Measurements from ENCODE around the gene C7orf25.

The C7orf25 gene

DNA sequence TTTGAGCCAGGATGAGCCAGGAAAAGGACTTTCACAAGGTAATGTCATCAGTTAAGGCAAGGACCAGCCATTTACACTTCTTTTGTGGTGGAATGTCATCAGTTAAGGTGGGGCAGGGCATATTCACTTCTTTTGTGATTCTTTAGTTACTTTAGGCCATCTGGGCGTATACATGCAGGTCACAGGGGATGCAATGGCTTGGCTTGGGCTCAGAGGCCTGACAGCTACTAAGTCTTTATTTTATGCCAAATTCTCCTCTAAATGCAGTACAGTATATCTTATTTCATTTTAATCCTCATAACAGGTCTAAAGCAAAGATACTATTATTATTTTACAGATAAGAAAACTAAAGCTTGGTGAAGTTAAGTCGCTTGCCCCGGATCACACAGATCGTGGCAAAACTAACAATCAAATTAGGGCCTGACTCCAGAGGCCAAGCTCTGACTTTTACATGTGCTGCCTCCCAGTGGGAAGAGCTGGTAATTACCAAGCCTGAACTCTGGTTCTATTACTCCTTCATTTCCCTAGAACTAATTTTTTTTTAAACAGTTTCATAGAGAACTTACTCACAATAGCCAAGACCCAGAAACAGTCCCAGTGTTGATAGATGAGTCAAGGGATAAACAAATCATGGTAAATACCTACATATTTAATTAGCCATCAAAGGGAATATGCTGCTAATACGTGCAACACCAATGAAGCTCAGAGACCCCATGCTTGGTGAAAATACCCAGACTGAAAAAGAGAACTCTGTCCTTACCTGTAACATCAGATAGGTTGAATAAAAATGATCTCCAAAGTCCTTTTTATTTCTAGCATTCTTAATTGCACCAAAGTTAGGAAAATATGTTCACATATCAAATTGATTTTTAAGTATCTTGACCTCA lies 35.4 kb downstream of the C7orf25 start:
- DNase-seq = peak; percentile 42

DNA sequence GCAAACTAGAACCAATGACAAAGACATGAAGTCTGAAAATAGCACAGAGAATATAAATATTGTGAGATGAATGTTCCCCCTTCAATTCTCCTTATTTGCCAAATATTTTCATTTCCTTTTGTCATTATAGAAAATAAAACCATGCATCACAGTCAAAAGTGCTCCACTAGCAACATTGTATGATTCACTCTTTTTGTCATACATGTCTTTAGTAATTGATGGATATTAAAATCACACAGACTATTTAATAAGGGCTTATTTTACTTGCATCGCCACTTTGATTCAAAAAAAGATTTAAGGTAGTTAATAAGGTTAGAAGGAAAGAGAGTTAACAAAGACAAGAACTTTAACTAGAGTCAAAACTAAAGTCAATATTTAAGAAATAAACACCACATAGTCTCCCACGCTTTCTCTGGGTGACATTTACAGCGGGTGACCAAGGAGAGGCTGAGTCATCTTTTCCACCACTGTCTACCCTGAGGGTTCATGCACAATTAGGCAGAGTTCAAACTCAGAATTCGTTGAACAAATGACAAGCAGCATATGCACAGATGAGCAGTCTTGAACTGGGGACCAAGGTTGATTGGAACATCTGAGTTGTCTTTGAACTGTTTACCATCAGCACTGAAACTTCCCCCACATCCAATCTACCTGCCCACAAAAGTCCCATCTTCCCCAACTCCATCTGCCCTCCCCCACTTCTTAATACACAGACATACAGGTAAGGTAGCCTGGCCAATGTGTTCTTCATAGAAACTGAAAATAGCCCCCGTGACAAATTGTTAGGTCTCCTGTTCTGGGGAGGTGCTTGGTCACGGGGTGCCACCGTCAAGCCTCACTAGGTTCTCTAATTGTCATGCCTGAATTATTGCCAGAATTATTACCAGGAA lies 42.5 kb downstream of the C7orf25 start:
- DNase-seq = no peak

DNA sequence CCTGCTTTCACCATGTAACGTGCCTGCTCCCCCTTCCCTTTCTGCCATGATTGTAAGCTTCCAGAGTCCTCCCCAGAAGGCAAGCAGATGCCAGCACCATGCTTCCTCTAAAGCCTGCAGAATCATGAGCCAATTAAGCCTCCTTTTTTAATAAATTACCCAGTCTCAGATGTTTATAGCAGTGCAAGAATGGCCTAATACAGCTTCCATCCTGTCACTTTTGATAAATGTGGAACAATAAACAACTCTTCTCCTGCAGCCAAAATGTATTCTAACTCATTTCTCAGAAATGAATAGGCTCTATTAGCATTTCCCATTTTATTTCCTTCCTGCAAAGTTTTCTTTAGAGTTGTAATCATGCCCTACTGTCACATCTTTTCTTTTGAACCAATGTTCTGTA lies 43.4 kb downstream of the C7orf25 start:
- DNase-seq = no peak

Data from NCI-H1105 treated with DMSO at 0.1 percent for 48 hours (cell line).